GM21367 (cell line): Measurements from ENCODE around the gene CLDN6.
"Not testable (repeated sequence)": the region's sequence is repeated elsewhere in the genome, so short reads cannot be mapped to it uniquely, and the experiment has no call there.

Source experiments
- ATAC-seq: cut with Tn5 transposase; IDR thresholded peaks from one replicate; pipeline ENCODE4 v1.9.1; 2021; ENCODE audit not compliant: unreplicated experiment

CLDN6 gene, protein sequence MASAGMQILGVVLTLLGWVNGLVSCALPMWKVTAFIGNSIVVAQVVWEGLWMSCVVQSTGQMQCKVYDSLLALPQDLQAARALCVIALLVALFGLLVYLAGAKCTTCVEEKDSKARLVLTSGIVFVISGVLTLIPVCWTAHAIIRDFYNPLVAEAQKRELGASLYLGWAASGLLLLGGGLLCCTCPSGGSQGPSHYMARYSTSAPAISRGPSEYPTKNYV

DNA sequence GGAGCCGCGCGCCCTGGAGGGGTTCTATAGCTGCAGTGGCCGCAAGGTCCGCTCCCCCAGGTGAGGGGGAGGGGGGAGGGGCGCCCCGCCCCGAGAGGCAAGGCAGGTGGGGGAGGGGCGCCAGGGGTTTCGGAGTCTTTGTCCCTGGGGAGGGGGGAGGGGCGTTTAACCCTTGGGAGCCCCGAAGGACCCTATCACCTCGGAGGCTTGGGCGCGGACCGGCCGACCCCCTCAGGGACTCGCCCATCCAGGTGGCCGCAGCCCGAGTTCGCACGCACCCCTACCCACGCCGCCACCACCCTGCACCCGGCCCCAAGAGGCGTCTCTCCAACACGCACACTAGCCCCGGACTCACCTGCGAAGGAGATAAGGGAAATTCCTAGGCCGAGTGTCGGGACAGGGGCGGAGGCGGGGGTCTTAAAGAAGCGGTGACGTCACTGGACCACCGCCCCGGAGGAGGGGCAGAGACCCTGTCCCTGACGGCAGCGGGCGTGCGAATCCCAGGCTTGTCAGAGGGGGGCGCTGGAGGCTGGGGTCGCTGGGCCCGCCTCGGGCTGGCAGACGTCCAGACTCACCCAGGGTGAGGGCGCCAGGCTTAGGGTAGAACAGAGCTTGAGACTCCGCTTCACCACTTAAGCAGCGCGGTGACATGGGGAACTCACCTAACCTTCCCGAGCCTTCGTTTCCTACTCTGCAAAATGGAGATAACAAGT lies at the start of gene CLDN6:
TSS of gene CLDN6 (minus strand) at position 390 of the 713 bp plus-strand sequence. CDS start 2,162 bp downstream, outside the sequence.
- no peak for ATAC-seq

DNA sequence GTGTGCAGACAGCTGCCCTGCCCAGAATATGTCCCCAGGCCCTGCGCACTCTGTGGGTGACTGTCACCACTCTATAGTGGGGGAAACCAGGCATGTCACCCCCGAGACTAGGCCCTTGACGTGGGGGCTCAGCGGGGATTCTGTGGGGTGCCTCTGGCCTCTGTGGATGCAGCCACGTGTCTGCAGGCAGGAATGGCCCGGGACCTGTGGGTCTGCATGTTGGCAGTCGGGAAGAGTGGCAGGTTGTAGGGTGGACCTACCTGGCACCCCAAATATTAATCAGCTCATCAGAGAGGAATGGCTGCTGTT lies 48.4 kb upstream of the CLDN6 start:
- ATAC-seq: no peak

DNA sequence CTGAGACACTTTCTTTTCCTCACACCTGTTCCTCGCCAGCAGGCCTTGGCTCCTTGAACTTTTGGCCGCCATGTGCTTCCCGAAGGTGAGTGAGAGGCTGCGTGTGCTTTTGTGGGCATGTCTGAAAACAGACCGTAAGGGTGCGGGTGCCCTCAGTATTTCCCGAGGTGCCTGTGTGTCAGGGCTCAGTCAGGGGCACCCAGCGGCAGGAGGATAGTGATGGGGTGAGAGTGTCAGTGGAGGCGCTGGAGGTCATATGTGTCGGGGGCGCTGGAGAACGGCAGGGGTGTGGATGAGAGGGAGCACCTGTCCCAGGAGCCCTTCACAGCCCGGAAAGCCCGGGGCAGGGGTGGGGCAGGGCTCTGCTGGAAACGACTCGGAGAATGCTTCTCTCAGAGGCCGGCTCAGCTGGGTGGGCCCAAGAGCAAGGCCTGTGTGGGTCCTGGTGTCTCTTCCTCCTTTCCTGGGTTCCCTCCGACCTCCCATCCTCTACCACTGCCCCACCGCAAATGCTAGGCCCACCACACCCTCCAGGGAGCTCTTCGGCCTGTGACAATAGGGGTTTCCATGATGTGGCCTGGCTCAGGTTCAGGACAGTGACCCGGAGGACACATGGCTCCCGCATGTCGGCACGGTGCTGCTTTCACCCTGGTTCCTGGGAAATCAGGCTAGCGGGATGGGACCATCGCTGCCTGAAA lies 47.9 kb upstream of the CLDN6 start:
- no peak for ATAC-seq

DNA sequence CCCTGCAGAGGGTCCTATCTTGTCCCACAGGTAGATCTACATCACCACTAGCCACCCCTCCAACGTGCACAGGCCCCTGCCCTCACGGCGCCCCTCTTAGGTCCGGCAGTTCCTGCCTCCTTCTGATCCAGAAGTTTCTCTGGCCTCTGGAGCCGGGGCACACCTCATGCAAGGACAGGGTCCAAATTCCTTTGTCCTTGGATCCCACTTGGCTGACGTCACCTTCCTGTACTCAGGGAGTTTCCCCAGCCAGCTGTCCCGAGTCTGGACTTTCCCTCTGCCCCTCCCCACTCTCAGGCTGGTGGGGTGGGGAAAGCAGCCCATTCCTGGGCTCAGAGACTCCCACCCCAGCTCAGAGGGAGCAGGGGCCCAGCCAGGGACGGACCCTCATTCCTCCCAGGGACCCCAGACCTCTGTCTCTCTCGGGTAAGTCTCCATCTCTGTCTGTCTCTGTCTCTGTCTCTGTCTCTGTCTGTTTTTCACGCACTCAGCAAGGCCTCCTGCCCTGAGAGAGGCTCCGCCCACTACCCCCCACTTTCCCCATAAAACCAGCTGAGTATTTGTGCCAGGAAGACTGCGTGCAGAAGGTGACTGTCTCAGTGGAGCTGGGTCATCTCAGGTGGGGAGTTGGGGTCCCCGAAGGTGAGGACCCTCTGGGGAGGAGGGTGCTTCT lies 47.2 kb upstream of the CLDN6 start, which contains the start of gene IL32:
TSS of gene IL32 (plus strand) at position 572 of the 673 bp plus-strand sequence. CDS start 172 bp downstream, outside the sequence.
- ATAC-seq: no peak

DNA sequence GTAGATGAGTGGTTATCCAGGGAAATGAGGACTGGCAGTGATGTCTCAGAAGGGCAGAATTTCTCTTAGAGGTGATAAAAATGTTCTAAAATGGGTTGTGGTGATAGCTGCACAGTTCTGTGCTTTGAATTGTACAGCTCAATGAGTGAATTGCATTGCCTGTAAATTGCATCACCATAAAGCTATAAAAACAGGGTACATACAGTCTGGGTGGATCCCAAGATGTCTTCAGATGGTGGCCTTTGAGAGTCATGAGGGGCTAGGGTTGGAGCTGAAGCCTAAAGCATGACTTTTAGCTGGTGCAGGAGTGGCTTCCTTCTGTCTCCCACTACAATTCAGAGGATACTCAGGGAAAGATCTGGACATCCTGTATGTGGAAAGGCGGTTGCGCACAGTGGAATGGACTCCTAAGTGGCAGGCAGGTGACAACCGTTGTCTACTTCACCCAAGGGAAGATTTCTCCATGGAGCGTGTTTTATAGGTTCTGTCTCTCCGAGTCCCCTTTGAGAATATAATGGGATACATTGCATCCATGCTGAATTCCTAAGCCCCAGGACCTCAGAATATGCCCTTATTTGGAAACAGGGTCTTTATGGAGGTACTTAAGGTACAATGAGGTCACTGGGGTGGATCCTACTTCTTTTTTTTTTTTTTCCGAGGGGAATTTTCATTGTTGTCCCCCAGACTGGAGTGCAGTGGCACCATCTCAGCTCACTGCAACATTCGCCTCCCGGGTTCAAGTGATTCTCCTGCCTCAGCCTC lies 45.8 kb upstream of the CLDN6 start:
- ATAC-seq: no peak

DNA sequence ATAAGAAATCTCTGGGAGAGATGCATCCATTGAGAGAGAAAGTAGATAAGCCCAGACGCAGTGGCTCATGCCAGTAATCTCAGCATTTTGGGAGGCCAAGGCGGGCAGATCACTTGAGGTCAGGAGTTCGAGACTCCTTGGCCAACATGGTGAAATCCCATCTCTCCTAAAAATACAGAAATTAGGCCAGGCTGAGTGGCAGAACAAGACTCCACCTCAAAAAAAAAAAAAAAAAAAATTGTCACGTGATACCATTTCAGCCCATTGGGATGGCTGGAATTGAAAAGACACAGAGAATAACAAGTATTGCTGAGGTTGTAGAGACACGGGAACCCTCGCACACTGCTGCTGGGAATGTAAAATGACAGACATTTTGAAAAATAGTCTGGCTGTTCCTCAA lies 44.6 kb upstream of the CLDN6 start:
- ATAC-seq: no peak

DNA sequence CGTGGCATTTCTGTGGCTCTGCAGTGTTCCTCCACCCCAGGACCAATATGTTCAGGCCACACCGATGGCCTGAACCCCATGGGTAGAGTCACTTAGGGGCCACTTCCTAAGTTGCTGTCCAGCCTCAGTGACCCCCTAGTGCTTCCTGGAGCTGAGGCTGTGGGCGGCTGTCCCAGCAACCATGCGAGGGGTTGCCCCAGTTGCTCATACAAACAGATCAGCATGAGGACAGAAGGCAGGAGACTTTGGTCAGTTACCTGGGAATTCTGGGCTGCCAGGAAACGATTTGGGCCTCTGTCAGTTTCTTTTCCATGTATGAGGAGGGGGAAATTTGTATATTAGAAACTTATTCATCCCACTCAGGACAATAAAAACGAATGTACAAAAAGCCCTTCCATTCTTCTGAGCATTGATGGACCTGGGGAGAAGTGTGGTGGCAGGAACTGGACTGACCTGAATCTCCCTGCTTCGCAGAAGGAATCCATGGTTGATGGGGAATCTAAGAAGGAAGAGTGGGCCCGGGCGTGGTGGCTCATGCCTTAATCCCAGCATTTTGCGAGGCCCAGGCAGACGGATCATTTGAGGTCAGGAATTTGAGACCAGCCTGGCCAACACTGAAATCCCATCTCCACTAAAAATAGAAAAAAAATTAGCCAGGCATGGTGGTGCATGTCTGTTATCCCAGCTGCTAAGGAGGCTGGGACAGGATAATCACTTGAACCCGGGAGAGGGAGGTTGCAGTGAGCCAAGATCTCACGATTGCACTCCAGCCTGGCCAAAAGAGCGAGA lies 42.5 kb upstream of the CLDN6 start:
- ATAC-seq: no peak

DNA sequence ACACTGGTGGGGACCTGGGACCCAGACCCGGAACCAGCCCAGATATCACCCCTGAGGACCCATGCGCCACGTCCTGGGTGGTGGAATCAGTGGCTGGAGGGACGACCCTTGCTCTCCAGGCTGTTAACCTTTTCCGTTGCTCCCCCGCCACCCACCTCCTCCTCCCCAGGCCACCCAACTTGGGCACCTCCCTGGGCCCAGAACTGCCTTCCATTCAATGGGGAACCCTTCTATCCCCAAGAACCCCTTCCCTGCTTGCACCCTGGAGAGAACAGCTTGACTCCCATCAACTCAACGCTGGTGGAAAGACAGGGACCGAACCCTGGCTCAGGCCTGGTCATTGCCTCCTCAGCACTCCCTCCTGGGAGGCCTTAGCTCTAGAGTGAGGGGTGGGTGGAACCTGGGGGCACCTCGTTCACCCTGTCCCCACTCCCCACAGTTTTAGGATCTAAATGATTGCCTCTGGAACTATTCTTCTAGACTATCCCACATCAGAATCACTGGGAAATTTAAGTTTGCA lies 41.8 kb upstream of the CLDN6 start:
- ATAC-seq: no peak

DNA sequence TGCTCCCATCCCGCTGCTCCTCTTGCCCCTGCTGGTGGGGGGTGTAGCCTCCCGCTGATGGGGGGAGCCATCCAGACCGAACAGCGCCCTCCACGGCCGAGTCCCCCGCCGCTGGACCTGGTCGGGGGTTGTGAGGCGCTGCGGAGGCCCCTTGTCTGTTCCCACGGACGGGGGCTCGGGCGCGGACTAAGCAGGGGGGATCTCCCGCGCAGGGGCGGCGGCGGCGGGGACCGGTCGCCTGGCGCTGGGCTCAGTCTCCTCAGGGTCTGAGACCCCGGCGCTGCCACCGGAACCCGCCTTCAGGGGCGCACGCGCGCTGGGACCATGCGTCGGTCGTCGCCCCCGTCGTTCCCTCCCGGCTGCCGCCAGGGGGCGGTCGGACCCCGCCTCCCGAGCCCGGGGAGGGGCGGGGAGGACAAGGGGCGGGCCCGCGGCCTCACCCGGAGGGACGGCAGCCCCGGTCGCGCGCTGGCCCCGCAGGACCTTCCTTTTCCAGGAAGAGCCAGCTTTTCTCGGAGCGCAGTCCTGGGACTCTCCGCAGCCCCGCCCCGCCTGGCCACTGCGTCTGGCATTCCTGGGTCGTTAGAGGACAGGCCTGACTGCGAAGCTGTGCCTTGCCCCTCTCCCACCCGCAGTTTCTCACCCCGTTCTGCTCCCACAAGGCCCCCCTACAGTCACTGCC lies 41.2 kb upstream of the CLDN6 start:
- ATAC-seq: no peak

DNA sequence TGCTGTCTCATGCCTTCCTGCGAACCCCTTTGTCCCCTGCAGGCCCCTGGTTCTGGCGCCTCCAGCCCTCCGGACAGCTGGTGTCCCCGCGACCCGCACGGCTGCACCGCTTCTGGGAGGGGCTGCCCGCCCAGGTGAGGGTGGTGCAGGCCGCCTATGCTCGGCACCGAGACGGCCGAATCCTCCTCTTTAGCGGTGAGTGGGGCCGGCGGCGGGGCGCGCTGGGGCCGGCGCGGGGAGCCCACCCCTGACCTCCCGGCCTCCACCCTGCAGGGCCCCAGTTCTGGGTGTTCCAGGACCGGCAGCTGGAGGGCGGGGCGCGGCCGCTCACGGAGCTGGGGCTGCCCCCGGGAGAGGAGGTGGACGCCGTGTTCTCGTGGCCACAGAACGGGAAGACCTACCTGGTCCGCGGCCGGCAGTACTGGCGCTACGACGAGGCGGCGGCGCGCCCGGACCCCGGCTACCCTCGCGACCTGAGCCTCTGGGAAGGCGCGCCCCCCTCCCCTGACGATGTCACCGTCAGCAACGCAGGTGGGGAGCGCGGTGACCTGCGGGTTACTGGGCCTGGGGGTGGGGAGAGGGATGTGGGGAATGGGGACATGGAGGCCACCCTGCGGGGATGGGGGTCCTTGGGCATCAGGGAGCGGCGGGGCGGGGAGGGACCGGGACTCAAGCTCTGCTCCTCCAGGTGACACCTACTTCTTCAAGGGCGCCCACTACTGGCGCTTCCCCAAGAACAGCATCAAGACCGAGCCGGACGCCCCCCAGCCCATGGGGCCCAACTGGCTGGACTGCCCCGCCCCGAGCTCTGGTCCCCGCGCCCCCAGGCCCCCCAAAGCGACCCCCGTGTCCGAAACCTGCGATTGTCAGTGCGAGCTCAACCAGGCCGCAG lies 40.4 kb upstream of the CLDN6 start:
- no peak for ATAC-seq

DNA sequence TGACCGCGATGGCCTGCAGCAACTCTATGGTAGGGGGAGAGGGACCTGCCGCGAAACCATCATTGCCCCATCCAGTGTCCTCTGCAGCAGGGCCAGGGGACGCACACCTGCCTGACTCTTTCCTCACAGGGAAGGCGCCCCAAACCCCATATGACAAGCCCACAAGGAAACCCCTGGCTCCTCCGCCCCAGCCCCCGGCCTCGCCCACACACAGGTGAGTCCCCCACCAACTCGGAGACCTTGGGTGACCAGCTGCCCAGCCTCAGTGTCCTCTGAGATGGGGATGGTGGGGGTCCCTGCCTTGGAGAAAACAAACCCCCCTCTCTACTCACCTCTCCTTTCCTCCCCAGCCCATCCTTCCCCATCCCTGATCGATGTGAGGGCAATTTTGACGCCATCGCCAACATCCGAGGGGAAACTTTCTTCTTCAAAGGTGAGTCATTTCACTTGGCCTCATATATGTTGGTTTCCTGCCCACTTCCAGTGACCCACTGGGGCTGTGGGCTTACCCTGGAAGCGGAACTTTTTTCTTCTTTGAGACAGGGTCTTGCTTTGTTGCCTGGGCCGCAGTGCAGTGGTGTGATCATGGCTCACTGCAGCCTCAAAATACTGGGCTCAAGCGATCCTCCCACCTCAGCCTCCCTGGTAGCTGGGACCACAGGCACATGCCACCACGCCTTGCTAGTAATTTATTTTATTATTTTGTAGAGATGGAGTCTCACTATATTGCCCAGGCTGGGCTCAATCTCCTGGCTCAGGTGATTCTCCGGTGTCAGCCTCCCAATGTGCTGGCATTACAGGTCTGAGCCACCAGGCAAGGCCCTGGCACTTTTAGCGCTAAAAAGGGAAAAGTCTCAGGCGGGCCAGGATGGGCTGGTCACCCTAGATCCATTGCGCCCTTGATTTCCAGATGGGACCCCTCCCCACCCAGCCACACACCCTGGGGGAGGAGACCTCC lies 39.5 kb upstream of the CLDN6 start:
- ATAC-seq: no peak

DNA sequence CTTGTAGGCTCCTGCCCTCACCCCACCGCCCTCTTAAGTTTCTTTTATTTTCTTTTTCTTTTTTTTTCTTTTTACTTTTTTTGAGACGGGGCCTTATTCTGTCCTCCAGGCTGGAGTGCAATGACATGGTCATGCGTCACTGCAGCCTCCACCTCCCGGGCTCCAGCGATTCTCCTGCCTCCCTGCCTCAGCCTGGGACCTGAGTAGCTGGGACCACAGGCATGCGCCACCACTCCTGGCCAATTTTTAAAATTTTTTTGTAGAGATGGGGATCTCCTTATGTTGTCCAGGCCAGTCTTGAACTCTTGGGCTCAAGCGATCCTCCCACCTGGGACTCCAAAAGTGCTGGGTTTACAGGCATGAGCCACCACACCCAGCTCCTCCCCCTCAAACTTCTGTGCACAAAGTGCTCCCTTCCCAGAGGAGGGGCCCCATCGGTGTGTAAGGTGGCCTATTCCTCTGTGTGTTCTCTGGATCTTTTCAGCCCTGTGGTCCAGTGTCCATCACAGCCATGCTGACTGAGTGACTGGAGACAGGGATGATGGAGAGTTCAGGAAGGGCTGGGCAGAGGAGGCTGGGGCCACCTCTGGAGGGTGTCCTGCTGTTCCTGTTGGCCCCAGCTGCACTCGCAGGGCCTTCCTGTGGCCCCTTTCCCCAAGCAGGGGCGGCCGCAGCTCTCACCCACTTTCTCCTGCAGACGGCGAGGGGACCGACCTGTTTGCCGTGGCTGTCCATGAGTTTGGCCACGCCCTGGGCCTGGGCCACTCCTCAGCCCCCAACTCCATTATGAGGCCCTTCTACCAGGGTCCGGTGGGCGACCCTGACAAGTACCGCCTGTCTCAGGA lies 38.6 kb upstream of the CLDN6 start:
- no peak for ATAC-seq

DNA sequence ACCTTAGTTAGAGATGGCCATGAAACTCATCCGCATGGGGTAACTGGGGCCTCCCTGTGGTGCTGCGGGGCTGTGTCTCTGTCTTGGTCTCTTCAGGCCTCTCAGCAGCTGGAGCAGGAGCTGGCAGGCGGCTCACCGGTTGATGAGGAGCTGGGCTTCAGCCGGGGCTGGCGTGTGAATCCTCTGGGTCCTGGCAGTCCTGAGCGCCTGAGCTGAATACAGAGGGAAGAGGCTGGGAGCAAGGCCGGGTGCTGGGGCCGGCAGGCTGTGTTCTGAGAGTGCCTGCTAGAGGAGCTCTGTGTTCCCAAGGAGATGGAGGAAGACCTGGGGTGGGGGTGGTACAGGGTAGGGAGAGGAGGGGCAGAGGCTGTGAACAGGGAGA lies 37.7 kb upstream of the CLDN6 start:
- not testable (repeated sequence) for ATAC-seq

DNA sequence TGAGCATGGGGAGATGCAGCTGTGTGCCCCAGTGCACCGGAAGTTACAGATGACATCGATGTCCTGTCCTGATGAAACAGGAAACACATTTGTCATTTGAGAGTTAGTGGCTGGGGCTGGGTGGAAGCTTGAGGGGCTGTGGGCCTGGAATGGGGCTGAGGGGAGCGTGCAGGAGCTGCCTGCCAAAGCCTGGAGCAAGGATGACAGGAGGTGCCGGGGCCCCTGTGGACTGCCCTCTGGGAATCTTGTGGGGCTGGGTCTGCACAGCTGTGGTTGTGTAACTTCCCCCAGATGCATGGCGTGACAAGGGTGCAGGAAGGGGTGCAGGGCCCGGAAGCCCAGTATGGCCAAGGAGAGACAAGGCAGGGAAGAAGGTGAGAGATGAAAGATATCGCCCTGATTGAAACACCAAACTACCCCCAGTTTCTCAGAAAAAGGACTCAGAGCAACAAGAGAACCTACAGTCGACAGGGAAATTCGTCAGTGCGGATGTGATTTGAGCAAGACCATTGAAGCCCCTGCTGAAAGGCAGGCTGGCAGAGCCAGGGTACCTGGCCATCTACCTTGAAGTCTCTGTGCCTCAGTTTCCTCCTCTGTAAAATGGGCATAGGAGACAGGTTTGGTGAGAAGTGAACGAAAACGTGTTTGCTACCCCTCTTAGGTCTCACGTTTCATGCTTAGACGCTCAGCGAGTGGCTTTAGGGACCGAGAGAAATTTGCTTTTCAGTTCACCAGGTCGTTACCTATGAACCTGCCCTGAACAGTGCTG lies 37.2 kb upstream of the CLDN6 start:
- no peak for ATAC-seq

DNA sequence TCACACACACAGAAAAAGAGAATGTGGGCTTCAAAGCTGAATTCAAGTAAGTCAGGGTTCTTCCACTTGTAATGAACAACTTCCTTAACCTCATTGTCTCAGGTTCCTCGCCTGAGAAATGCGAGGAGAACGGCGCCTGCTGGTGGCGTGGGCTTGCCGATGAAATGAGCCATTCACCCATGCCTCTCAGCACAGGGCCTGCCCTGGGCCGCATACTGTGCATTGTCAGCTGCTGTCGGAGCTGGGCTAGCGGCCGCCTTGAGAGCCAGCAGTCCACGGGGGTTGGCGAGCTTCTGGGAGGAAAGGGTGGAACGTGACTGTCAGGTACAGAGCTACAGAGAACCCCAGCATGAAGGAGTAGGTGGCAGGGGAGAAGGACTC lies 35.3 kb upstream of the CLDN6 start:
- not testable (repeated sequence) for ATAC-seq
